Central memory CD4-positive, alpha-beta T cell (primary cell): ENCODE results near the gene FAM237B.

ENCODE experiments used
- DNase-seq: peaks from one replicate; pipeline ENCODE4 v3.0.0; 2022

The FAM237B gene

DNA sequence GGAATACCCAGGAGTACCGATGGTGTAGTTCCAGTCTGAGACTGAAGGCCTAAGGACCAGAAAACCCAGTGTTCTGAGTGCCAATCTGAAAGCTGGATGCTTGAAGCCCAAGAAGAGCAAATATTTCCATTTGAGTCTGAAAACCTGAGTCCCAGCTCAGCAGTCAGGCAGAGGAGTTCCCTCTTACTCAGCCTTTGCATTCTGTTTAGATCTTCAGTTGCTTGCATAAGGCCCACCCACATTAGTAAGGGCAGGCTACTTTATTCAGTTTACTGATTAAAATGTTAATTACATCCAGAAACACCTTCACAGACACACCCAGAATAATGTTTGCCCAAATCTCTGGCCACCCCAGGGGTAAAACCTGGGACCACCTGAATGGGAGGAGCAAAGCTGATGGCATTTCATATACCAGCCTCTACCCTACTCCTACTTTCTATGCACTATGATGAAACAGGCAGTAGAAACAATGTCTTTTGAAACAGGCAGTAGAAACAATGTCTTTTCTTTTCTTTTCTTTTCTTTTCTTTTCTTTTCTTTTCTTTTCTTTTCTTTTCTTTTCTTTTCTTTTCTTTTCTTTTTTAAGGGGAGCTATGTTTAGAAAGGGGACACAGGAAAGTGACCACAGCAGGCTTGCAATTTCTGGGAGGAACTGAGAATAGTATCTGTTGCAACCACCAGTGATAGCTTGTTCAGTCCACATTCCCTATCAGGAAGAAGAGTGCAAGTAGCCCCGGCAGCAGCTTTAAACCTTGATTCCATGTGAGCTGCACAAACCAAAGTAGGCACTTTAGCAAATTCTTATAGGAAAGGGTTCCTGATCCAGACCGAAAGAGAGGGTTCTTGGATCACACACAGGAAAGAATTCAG lies 30.6 kb downstream of the FAM237B start:
- DNase-seq, result no peak

DNA sequence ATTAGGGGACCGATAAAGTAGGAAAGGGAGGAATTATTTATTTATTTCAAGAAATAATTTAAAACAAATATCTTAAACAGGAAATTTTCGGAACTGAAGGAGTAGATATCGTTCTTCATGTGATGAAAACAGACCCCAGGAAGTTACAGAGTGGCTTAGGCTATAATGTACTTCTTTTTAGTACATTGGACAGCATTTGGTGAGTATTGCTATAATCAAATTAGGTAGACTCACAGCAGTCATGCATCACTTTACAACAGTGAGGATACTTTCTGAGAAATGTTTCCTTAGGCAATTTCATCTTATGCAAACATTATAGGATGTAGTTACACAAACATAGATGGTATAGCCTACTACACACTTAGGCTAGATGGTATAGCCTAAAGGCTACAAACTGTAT lies 33.0 kb downstream of the FAM237B start:
- no peak for DNase-seq

DNA sequence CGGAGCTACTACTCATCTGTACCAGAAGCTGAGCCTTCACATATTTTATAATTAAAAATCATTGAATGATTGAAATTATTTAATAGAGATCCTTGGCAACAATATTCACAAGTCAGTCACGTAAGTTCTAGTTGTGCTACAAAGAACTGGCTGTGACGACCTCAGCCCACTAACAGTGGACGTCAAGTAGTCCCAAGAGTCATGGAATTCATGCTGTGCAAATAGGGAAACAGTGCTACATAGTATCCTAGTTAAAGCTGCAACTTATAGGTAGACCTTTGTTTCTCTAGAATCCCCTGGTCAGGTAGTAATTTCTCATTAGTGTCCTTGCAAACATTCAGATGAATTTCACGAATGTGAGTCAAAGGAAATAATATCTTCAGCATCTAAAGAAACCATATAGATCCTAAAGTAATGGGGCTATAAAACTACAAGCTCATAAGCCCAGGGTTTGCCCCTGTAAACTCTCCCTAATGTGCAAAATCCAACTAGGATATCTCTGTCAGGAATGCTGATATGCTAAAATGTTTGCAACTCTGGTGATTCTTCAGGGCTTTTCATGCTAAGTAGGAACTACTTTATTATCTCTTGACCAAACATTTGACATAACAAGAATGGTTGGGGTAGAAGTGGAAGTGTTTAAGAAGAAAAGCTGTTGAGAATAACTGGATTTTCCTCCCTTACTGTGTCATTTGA lies 44.9 kb downstream of the FAM237B start:
- DNase-seq, result no peak

DNA sequence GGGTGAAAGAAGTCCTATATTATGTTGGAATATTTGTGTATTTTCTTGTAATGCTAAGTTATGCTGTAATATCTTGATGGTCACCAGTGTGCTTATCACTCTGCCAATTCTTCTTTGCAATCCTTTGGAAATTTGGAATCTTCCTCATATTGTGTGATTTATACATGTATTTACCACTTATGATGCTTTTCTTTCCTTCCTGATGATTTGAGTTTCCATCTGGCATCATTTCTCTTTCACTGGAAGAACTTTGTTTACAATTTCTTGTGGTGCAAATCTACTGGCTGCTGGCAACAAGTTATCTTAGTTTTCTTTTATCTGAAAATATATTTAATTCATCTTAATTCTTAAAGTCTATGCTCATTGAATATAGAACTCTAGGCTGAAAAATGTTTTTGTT lies 46.9 kb downstream of the FAM237B start:
- no peak for DNase-seq

DNA sequence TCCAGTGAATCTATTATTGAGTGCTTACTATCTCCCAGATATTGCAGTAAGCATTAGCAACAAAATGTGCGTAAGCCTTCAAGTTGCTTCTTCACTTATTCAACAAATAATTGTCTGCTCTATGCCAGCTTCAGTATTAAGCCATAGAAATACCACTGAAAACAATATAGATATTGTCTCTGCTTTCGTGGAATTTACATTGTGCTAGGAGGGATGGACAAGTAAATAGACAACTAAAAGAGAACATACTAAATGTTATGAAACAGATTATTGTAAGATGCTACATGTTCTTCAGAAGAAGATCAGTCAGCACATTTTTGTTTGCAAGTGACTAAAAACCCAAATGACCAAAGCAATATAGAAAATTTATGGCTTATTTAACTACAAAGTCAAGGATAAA lies 48.9 kb downstream of the FAM237B start:
- DNase-seq, result no peak

DNA sequence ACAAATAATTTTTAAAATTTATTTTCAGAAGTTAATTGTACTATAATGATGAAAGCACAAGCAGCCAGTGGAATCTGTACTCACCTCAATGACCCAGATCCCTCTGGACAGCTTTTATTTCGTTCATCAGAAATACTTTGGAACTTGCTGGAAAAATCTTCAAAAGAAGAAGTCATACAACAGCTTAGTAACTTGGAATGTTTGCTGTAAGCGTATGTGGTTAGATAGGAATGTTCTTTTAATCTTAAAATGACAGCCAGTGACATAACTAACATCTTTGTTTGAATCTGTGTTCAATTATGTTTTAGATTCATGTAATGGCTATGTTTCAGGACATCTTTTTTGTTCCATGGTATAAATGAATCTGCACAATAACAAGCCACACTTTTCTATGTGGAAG lies 49.4 kb downstream of the FAM237B start:
- DNase-seq, result no peak

DNA sequence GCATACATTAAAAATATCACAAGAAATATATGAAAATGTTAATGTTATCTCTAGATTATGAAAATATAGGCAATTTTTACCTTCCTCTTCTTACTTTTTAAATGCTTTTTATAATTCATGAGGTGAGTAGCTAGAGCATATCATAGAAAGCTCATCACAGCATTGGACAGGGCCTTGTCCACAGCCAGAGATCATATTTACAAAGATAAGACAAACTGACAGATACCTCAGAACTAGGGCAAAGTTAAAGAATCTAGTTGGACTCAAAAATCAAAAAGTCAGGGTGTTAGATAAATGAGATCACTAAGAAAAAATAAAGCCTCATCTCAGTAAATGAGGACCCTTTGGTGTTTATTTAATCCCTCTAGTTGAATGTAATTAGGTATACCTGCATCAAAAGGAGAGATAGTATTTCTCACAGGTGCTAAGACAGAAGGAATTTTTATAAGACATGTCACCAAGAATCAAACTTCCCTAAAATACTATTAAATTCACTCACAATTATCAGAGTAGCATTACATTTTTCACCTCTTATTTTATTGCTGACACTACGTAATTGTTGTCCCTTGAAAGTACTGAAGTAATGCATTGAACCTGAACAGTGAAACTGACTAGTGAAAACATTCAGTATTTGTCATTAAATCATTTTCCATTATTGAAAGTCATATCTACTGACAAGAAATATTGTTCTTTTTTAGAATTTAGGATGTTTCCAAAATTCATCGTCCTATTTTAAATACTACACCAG lies 50.5 kb downstream of the FAM237B start:
- no peak for DNase-seq

DNA sequence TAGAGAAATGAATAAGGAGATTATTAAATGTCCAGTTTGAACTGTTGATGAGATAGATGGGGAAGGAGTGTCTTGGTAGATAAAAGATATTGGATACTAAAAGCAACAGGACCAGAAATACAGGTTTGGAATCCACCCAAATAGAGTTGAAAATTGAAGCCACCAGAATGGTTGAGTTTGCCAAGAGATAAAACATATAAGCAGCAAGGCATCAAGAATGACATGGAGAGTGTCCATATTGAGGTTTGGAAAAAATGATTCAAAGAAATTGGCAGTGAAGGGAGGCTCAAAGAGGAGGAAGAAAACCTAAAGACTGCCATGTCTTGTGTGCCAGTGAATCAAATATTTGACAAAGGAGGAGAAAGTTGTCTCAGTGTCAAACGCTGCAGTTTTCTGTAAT lies 51.9 kb downstream of the FAM237B start:
- DNase-seq, result no peak

DNA sequence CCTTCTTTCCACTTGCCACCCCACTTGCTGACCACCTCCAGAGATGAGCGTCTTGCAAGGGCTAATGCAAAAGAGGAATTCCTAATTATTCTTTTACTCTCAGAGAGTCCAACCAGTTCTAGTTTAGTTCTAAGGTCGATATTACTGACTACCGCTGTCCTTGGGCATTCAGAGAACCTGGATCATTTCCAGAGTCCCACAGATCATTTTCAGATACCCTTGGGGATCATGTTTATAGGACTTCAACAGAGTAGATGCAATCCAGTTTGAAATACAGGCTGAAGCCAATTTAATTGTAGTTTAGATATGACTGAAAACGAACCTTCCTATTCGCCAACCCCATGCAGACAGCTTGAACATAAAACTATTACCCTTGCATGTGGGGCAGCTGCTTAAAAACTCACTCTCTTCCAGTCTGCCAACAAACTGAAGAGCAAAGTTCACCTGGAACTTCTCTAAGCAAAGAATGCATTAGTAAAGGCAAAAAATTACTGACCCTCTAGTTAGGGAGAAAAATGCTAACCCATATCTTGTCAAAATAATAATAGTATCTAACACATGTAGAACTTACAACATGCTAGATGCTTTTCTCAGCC lies 53.7 kb downstream of the FAM237B start:
- no peak for DNase-seq

DNA sequence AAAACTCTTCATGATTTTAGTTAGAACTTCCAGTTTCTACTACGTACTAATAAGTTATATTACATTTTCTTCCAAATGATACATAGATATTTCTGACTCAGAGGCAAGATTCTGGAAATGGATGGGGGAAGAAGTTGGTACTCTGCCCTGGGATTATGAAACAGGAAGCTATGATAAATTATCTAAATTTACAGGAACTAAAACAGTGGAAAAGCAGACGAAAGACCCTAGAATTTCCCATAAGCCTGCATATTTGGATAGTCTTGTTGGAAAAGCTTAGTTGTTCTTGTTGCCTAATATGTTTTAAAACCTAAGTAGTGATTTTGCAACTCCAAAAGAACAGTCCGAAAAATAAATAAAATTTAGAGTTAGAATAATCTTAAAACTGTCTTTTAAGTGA lies 54.3 kb downstream of the FAM237B start:
- no peak for DNase-seq
